ENCODE measurements around the gene SNX5. TPM values are rescaled to one million over a fixed set of nuclear protein-coding genes. Genes with fewer than 3 reads are reported as not detected.

The SNX5 gene
- total and polyA plus RNA-seq, 7 donors: 59.8 to 113 (median 81.3) TPM

DNA sequence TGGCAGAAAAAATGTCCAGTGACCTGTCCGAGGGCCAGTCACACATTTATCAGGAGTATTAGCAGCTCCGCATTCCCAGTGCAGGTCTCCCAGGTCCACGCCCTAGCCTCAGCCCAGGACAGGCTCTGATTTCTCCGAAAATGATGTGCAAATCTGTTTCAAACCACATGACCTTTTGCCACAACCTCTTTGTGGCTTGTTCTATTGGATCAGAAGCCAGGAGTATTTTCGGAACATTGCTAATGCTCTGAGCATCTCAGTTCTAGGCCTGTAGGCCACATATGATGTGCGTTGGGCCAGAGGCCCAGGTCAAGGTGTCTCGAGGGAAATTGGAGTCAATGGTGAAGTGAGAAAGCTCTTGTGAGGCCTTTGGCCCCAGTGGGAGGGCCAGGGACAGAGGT is 40.4 kb downstream of the SNX5 start:
- ATAC-seq (peak; percentile 87 to 92 (median 89)), DNase-seq (peak; percentile 73 to 74)
- H3K9me3 ChIP-seq: no peaks in the 10 kb centered on the region
- peak overlapping the region; percentile 66 for H3K27ac ChIP-seq
- peaks cover 22% of the 10 kb centered on the region for H3K4me1 ChIP-seq
- no peaks in the 10 kb centered on the region for H3K27me3 ChIP-seq (ENCODE audit: insufficient read depth in 3 of 3, low read length in 2 of 3)
- TF ChIP-seq, protein P1, sequence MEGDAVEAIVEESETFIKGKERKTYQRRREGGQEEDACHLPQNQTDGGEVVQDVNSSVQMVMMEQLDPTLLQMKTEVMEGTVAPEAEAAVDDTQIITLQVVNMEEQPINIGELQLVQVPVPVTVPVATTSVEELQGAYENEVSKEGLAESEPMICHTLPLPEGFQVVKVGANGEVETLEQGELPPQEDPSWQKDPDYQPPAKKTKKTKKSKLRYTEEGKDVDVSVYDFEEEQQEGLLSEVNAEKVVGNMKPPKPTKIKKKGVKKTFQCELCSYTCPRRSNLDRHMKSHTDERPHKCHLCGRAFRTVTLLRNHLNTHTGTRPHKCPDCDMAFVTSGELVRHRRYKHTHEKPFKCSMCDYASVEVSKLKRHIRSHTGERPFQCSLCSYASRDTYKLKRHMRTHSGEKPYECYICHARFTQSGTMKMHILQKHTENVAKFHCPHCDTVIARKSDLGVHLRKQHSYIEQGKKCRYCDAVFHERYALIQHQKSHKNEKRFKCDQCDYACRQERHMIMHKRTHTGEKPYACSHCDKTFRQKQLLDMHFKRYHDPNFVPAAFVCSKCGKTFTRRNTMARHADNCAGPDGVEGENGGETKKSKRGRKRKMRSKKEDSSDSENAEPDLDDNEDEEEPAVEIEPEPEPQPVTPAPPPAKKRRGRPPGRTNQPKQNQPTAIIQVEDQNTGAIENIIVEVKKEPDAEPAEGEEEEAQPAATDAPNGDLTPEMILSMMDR (IDR thresholded peaks at IDR 0.05): no peak
- H3K4me3 ChIP-seq: no peak overlapping the region
- intact Hi-C loops (cut with DNase I): no loop called here
- WGBS, 3 donors: 34 to 57% (median 37%) methylated on average over 7 of the region's 7 CpGs
- H3K36me3 ChIP-seq (ENCODE audit: insufficient read depth in 1 of 2, low read depth in 1 of 2): no peaks in the 10 kb centered on the region

DNA sequence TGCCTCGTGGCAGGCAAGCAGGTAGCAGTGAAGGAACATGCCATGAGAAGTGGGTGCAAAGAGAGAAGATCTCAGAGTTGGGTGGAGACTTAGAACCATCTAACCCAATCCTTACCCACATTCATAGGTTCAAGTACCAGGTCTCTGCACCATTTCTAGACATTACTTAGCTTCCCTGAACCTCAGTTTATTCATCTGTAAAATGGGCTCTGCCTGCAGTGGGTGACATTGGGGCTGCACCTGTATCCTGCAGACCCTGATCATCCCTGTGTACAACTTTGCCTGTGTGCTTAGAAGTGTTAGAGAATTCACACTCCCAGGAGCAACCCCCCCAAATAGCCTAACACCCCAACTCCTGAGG is 42.7 kb downstream of the SNX5 start:
- intact Hi-C loops (cut with DNase I): no loop called here
- H3K27me3 ChIP-seq (ENCODE audit: insufficient read depth in 3 of 3, low read length in 2 of 3): no peaks in the 10 kb centered on the region
- TF ChIP-seq, protein P1 (IDR thresholded peaks at IDR 0.05): no peak
- no peak overlapping the region for H3K4me3 ChIP-seq
- ATAC-seq: no peak
- H3K36me3 ChIP-seq (ENCODE audit: insufficient read depth in 1 of 2, low read depth in 1 of 2): no peaks in the 10 kb centered on the region
- peaks cover 16% of the 10 kb centered on the region for H3K4me1 ChIP-seq
- H3K27ac ChIP-seq: no peak overlapping the region
- no peak for DNase-seq
- H3K9me3 ChIP-seq: no peaks in the 10 kb centered on the region
- WGBS, 3 donors: 67 to 93% (median 82%) methylated on average over 1 of the region's 1 CpG

DNA sequence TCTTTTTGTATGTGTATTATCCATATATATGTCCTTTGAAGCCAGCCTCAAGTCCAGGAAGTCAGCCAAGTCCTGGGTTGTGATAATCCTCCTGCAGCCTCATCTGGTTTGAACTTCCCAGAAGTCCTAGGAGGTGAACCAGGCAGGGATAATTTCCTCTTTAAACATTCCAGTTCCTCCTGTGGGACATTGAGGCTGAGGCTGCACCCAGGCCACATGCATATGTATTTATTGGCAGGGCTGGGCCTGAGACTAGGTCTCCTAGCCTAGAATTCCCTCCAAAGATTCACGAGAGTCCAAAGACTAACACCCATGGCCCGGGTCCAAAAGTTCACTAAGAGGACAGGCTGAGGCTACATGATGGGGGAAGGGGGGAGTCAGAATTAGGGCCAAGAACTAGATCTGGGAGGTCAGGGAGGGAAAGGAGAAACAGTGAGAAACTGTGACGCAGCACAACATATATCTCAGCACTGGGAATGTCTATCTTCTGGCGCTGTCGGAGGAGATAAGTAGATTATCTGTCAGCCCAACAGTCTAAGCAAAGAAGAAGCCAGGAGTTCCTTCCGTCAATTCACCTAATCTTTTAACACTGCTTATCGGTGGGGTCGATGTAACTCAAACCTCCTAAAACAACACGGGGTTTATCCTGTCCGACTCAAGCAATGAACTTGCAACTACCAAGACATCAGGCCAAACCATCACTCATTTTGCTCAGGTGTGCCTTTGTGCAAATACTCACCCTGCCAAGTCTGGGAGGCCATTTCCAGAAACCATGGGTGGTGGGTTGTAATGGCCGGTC is 43.3 kb downstream of the SNX5 start:
- TF ChIP-seq, protein P1 (IDR thresholded peaks at IDR 0.05): no peak
- Histone ChIP-seq H3K4me3 (no peak overlapping the region), H3K36me3 (ENCODE audit: insufficient read depth in 1 of 2, low read depth in 1 of 2) (no peaks in the 10 kb centered on the region), H3K27ac (no peak overlapping the region), H3K4me1 (peaks cover 16% of the 10 kb centered on the region), H3K27me3 (ENCODE audit: insufficient read depth in 3 of 3, low read length in 2 of 3) (no peaks in the 10 kb centered on the region), H3K9me3 (no peaks in the 10 kb centered on the region)
- 62 to 68% (median 68%) methylated on average over 11 of the region's 11 CpGs for WGBS, 3 donors
- no peak for DNase-seq
- no peak for ATAC-seq
- intact Hi-C loops (cut with DNase I): no loop called here

DNA sequence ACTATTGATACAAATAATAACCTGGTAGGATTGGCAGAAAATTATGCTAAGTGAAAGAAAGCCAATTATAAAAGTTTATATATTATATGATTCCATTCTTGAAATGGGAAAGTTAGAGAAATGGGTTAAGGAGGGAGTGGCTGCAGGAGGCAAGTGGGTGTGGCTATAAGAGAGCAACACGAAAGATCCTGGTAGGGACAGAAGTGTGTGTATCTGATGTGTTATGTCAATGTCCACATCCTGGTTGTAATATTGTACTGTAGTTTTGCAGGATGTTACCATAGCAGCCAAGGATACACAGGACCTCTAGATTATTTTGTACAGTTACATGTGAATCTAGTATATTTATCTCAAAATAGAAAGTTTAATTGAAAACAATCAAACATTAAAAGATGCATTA is 46.8 kb downstream of the SNX5 start:
- intact Hi-C loops (cut with DNase I): no loop called here
- Histone ChIP-seq H3K36me3 (ENCODE audit: insufficient read depth in 1 of 2, low read depth in 1 of 2) (no peaks in the 10 kb centered on the region), H3K4me1 (peaks cover 4% of the 10 kb centered on the region), H3K4me3 (no peak overlapping the region), H3K27me3 (ENCODE audit: insufficient read depth in 3 of 3, low read length in 2 of 3) (no peaks in the 10 kb centered on the region), H3K27ac (no peak overlapping the region), H3K9me3 (no peaks in the 10 kb centered on the region)
- TF ChIP-seq, protein P1 (IDR thresholded peaks at IDR 0.05): no peak
- no peak for ATAC-seq
- WGBS, 3 donors: 8 to 22% (median 19%) methylated on average over 1 of the region's 1 CpG
- no peak for DNase-seq

DNA sequence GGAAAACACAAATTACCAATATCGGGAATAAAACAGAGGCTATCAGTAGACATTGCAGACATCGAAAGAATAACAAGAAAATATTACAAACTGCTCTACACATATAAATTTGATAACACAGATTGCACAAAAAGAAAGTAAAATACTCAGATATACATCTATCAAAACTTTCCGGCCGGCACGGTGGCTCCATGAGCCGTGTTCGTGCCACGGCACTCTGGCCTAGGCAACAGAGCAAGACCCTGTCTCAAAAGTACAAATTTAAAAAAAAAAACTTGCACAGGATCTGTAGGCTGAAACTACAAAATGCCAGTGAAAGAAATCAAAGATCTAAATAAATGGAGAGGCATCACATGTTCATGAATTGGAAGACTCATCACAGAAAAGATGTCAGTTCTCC is 49.4 kb downstream of the SNX5 start:
- Histone ChIP-seq H3K4me1 (no peaks in the 10 kb centered on the region), H3K36me3 (ENCODE audit: insufficient read depth in 1 of 2, low read depth in 1 of 2) (no peaks in the 10 kb centered on the region), H3K27ac (no peak overlapping the region), H3K27me3 (ENCODE audit: insufficient read depth in 3 of 3, low read length in 2 of 3) (no peaks in the 10 kb centered on the region), H3K4me3 (no peak overlapping the region), H3K9me3 (no peaks in the 10 kb centered on the region)
- WGBS, 3 donors: 96 to 97% (median 97%) methylated on average over 8 of the region's 8 CpGs
- DNase-seq (no peak), ATAC-seq (no peak)
- TF ChIP-seq, protein P1 (IDR thresholded peaks at IDR 0.05): no peak
- intact Hi-C loops (cut with DNase I): loop anchor here in 1 of 2 donors (5.0 kb wide), 1 partner anchor 48 kb away; the partner anchor contains the start of genes MGME1 and SNX5

Measured in psoas muscle (tissue), 8 donors.